Adrenal gland (tissue), 5 donors: ENCODE measurements around the gene GLCE.

Experiments used
- POLR2A ChIP-seq, 2 donors: fragments of 450-650 bp; IDR thresholded peaks; one replicate each; pipeline ENCODE4 v1.6.1; 2017; ENCODE audit warnings: antibody characterized with exemption in 2 of 2, mild to moderate bottlenecking in 2 of 2, moderate library complexity in 1 of 2
- TF ChIP-seq, protein P1 (sequence below), 6 experiments: fragments of 450-650 bp in 4 of 6; fragments of 200-600 bp in 2 of 6; sonication (generic) in 1 of 6; IDR thresholded peaks; 1 replicate in 5 of 6; 2 replicates in 1 of 6; pipeline versions ENCODE4 v1.5.1 to v1.8.0; 2016 to 2021; ENCODE audit warnings: antibody characterized with exemption in 6 of 6, mild to moderate bottlenecking in 2 of 6, moderate library complexity in 1 of 6
- donor health status: DM: no; HTN: no; CAD: no.

DNA sequence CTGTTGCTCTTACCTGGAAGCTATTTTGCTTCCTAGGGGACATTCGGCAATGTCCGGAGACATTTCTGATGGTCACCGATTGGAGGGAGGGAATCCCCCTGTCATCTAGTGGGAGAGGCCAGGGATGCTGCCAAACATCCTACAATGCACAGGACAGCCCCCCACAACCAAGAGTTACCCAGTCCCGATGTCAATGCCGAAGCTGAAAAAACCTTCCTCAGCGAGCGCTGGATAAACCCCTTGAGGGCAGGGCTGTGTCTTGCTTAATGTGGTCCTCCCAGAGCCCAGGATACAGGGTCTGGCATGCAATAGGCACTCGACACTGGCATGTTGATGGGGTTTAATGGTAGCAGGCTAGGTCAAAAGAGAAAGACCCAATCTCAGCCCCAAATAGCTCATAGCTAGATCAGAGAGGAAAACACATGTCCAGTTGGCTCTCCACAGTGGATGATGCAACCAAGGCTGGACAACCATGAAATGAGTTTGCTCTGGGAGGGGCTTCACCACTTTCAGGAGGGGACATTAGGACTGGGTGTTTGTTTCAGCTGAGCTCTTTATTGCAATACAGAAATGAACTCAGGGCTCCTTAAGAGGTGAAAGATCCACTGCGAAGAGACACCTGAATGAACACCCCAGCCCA is 121.8 kb downstream of the GLCE start:
- TF ChIP-seq, protein P1, sequence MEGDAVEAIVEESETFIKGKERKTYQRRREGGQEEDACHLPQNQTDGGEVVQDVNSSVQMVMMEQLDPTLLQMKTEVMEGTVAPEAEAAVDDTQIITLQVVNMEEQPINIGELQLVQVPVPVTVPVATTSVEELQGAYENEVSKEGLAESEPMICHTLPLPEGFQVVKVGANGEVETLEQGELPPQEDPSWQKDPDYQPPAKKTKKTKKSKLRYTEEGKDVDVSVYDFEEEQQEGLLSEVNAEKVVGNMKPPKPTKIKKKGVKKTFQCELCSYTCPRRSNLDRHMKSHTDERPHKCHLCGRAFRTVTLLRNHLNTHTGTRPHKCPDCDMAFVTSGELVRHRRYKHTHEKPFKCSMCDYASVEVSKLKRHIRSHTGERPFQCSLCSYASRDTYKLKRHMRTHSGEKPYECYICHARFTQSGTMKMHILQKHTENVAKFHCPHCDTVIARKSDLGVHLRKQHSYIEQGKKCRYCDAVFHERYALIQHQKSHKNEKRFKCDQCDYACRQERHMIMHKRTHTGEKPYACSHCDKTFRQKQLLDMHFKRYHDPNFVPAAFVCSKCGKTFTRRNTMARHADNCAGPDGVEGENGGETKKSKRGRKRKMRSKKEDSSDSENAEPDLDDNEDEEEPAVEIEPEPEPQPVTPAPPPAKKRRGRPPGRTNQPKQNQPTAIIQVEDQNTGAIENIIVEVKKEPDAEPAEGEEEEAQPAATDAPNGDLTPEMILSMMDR (IDR thresholded peaks at IDR 0.05), result no peak
- TF ChIP-seq POLR2A (IDR thresholded peaks at IDR 0.05), result no peak
